T-helper 2 cell treated with Interferon-gamma antibody and Interleukin-4, amounts not matched to agents 5 μg/mL and 100 μg/mL, for 36 hours (primary cell): ENCODE measurements around the gene RGL4.
"Not testable (repeated sequence)": the region's sequence is repeated elsewhere in the genome, so short reads cannot be mapped to it uniquely, and the experiment has no call there.

Source experiments
- DNase-seq: peaks from one replicate; pipeline ENCODE4 v3.0.0; 2021; ENCODE audit warnings: low spot score
- H3K27ac Mint-ChIP-seq: one replicate; pipeline ENCODE4 v1.8.0; 2021; ENCODE audit warnings: mild to moderate bottlenecking, mixed read lengths
- H3K27me3 Mint-ChIP-seq: one replicate; pipeline ENCODE4 v1.8.0; 2021; ENCODE audit warnings: low read depth, mixed read lengths
- H3K36me3 Mint-ChIP-seq: one replicate; pipeline ENCODE4 v1.8.0; 2021; ENCODE audit warnings: low read depth, mixed read lengths
- H3K4me1 Mint-ChIP-seq: one replicate; pipeline ENCODE4 v1.8.0; 2021; ENCODE audit warnings: low read depth, mixed read lengths
- H3K4me3 Mint-ChIP-seq: one replicate; pipeline ENCODE4 v1.8.0; 2022; ENCODE audit warnings: mild to moderate bottlenecking, moderate library complexity, mixed read lengths
- H3K9me3 Mint-ChIP-seq: one replicate; pipeline ENCODE4 v1.8.0; 2021; ENCODE audit warnings: mixed read lengths

Gene RGL4, protein sequence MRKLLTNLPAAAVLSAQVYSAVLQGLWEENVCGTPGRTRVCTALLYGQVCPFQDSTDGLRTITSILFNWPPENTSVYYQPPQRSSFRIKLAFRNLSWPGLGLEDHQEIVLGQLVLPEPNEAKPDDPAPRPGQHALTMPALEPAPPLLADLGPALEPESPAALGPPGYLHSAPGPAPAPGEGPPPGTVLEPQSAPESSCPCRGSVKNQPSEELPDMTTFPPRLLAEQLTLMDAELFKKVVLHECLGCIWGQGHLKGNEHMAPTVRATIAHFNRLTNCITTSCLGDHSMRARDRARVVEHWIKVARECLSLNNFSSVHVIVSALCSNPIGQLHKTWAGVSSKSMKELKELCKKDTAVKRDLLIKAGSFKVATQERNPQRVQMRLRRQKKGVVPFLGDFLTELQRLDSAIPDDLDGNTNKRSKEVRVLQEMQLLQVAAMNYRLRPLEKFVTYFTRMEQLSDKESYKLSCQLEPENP

DNA sequence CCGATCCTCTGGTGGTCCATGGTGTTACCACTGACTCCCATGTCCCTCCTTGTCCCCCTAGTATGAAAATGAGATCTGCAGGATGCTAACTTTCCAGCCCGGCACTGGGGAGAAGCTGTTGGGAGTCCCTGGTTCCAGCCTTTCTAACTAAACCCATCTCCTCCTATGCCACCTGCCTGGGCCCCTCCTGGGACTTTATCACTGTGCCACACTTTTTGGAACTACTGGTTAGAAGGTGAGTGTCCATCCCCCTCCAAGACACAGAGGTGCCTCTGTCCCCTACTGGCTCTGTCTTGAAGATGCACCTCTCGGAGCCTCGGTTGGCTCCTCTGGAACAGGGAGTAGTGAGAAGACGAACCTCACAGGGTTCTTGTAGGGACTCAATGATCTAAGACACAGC, at the start of gene RGL4:
RGL4 (plus strand) TSS at position 301 of the 400 bp plus-strand sequence. CDS start 1,018 bp downstream, outside the sequence.
- no peaks in the 10 kb centered on the region for H3K9me3 Mint-ChIP-seq
- H3K4me1 Mint-ChIP-seq, result peaks cover 12% of the 10 kb centered on the region
- peaks cover 25% of the 10 kb centered on the region for H3K36me3 Mint-ChIP-seq
- no peak within 1 kb of the TSS for H3K4me3 Mint-ChIP-seq
- DNase-seq, result no peak
- H3K27me3 Mint-ChIP-seq, result no peaks in the 10 kb centered on the region
- no peak within 1 kb of the TSS for H3K27ac Mint-ChIP-seq

DNA sequence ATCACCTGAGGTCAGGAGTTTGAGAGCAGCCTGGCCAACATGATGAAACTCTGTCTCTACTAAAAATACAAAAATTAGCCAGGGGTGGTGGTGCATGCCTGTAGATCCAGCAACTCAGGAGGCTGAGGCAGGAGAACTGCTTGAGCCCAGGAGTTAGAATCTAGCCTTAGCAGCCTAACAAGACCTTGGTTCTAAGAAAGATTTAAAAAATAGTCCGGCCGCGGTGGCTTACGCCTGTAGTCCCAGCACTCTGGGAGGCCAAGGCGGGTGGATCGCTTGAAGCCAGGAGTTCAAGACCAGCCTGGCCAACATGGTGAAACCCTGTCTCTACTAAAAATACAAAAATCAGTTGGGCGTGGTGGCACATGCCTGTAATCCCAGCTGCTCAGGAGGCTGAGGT, 44.3 kb upstream of the RGL4 start:
- not testable (repeated sequence) for H3K27ac Mint-ChIP-seq, H3K4me3 Mint-ChIP-seq, H3K9me3 Mint-ChIP-seq, H3K36me3 Mint-ChIP-seq, H3K27me3 Mint-ChIP-seq, DNase-seq, H3K4me1 Mint-ChIP-seq

DNA sequence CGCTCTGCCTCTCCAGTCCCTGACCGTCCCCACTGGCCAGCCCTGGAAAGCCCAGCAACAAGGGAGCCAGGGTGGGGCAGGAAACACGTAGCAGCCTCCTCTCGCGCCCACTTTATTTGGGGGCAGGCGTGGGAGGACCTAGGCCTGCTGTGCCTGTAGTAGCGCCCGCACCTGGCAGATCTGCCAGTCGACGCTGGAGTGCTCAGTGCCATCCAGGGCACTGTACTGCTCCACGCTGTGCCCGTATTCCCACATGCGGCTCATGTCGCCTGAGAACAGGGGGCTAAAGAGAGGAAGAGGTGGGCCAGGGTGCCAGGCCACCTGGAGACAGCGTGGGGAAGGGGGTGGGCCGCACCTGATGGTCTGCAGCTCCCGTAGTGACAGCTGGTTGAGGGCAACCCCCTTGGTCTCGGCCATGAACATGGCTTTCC, 41.7 kb upstream of the RGL4 start:
- H3K9me3 Mint-ChIP-seq, result no peaks in the 10 kb centered on the region
- no peak overlapping the region for H3K27ac Mint-ChIP-seq

DNA sequence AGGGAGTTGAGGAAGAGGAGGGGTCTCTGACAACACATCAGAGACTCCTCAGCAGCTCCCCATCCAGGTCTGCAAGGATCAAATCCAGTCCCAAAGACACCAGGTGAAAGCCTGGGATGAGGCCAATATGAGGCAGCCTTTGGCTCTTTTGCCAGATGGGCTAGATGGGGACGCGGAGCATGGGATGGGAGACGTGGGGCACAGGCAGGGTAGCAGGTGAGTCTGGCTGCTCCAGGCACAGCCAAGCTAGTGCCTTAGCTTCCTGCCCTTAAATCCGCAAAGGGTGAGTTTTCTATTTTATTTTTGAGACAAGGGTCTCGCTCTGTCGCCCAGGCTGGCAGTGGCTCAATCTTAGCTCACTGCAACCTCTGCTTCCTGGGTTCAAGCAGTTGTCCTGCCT, 39.1 kb upstream of the RGL4 start:
- H3K27ac Mint-ChIP-seq, result no peak overlapping the region
- H3K27me3 Mint-ChIP-seq, result no peaks in the 10 kb centered on the region
- H3K36me3 Mint-ChIP-seq, result peaks cover 2% of the 10 kb centered on the region
- no peak overlapping the region for H3K4me3 Mint-ChIP-seq
- no peaks in the 10 kb centered on the region for H3K4me1 Mint-ChIP-seq
- H3K9me3 Mint-ChIP-seq, result no peaks in the 10 kb centered on the region
- DNase-seq, result no peak

More for the DNA sequence above, 41.7 kb upstream of the RGL4 start:
- Mint-ChIP-seq H3K4me3 (no peak overlapping the region), H3K27me3 (no peaks in the 10 kb centered on the region), H3K36me3 (no peaks in the 10 kb centered on the region), H3K4me1 (no peaks in the 10 kb centered on the region)
- no peak for DNase-seq

DNA sequence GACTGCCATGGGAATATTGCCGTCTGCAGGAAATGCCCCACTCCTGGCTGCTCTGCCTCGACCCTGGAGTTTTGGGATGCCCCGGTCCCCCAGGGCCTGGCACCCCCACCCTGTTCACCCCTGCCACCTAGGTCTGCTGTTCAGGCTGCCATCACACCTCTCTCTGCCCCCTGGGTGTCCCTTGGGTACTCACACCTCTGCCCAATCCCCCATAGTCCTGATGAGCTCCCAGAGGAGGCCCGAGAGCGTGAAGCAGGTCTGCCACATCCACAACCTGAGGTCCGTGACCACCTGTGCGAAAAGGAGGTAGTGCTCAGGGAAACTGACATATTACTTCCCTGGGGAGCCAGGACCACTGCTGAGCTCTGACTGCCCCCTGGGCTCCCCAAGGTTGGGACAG, 38.5 kb upstream of the RGL4 start:
- H3K27me3 Mint-ChIP-seq, result no peaks in the 10 kb centered on the region
- H3K4me1 Mint-ChIP-seq, result no peaks in the 10 kb centered on the region
- no peak for DNase-seq
- H3K9me3 Mint-ChIP-seq, result no peaks in the 10 kb centered on the region
- no peak overlapping the region for H3K27ac Mint-ChIP-seq
- no peak overlapping the region for H3K4me3 Mint-ChIP-seq
- H3K36me3 Mint-ChIP-seq, result peaks cover 2% of the 10 kb centered on the region

DNA sequence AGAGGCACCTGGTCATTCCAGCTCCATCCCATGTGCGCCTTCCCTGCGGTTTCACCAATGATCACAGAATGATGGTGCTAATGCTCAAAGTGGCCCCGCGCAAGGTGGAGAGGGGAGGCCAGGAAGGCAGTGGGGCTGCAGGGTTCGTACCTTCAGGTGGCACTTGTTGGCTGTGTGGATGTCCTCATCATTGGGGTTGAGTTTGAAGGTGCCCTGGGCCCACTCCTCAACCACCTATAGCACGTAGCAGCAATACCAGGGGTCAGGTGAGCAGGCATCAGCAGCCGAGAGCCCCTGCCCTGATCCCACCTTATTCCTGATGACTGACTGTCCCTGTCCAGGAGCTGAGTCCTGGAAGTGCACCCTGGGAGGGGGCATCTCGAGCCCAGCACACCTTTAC, 38.1 kb upstream of the RGL4 start:
- Mint-ChIP-seq H3K9me3 (no peaks in the 10 kb centered on the region), H3K27ac (no peak overlapping the region), H3K36me3 (peaks cover 2% of the 10 kb centered on the region), H3K4me3 (no peak overlapping the region), H3K27me3 (no peaks in the 10 kb centered on the region), H3K4me1 (no peaks in the 10 kb centered on the region)
- no peak for DNase-seq

DNA sequence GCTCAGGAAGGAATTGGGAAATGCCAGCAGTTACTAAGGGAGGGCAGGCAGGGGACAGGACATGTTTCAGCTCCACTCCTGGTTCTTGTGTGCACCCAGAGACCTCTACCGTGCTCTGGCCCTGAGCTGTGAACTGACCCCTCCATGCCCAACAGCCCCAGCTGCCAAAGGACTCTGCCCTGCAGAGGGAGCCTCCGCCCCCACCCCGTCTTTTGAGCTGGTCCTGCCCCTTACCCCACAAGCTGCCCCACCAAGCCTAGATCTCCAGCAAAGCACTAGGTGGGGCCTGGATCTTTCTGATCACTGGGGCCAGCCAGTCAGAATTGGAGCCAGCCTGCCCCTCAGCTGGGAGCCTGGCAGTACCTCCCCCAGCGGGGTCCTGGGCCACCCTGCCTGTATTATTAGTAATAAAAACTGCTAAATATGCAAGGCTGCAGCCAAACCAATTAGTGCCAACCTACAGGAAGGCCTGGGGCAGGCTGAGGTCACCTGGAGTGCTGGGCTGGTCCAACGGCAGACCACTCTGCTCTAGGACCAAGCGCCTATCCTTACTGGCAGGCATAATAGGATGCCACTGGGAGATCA, 34.8 kb upstream of the RGL4 start:
- DNase-seq, result no peak
- no peaks in the 10 kb centered on the region for H3K27me3 Mint-ChIP-seq
- H3K9me3 Mint-ChIP-seq, result no peaks in the 10 kb centered on the region
- H3K27ac Mint-ChIP-seq, result no peak overlapping the region
- H3K36me3 Mint-ChIP-seq, result peaks cover 13% of the 10 kb centered on the region
- H3K4me3 Mint-ChIP-seq, result no peak overlapping the region
- H3K4me1 Mint-ChIP-seq, result no peaks in the 10 kb centered on the region

DNA sequence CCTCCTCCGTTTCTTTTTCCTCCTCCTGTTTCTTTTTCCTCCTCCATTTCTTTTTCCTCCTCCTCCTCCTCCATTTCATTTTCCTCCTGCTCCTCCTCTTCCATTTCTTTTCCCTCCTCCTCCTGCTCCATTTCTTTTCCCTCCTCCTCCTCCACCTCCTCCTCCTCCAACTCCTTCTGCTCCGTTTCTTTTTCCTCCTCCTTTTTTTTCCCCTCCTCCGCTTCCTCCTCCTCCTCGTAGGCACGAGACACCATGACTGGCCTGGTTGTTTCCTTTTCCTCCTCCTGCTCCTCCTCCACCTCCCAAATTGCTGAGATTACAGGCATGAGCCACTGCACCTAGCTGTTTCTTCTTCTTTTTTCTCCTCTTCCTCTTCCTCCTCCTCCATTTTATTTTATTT, 33.1 kb upstream of the RGL4 start:
- Mint-ChIP-seq H3K27me3 (no peaks in the 10 kb centered on the region), H3K36me3 (peaks cover 24% of the 10 kb centered on the region), H3K27ac (no peak overlapping the region), H3K4me1 (peaks cover 3% of the 10 kb centered on the region), H3K9me3 (peaks cover 4% of the 10 kb centered on the region), H3K4me3 (no peak overlapping the region)
- DNase-seq, result no peak

DNA sequence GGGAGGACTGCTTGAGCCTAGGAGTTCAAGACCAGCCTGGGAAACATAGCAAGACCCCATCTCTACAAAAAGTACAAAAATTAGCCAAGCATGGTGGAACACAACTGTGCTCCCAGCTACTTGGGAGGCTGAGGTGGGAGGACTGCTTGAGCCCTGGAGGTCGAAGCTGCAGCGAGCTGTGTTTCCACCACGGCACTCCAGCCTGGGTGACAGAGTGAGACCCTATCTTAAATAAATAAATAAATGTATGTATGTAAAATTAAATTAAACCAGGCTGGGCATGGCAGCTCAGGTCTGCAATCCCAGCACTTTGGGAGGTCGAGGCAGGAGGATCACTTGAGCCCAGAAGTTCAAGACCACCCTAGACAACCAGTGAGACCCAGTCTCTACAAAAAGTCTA, 30.4 kb upstream of the RGL4 start:
- H3K27ac Mint-ChIP-seq, DNase-seq, H3K4me3 Mint-ChIP-seq, H3K27me3 Mint-ChIP-seq, H3K9me3 Mint-ChIP-seq, H3K4me1 Mint-ChIP-seq: not testable (repeated sequence)
- peaks cover 32% of the 10 kb centered on the region for H3K36me3 Mint-ChIP-seq

DNA sequence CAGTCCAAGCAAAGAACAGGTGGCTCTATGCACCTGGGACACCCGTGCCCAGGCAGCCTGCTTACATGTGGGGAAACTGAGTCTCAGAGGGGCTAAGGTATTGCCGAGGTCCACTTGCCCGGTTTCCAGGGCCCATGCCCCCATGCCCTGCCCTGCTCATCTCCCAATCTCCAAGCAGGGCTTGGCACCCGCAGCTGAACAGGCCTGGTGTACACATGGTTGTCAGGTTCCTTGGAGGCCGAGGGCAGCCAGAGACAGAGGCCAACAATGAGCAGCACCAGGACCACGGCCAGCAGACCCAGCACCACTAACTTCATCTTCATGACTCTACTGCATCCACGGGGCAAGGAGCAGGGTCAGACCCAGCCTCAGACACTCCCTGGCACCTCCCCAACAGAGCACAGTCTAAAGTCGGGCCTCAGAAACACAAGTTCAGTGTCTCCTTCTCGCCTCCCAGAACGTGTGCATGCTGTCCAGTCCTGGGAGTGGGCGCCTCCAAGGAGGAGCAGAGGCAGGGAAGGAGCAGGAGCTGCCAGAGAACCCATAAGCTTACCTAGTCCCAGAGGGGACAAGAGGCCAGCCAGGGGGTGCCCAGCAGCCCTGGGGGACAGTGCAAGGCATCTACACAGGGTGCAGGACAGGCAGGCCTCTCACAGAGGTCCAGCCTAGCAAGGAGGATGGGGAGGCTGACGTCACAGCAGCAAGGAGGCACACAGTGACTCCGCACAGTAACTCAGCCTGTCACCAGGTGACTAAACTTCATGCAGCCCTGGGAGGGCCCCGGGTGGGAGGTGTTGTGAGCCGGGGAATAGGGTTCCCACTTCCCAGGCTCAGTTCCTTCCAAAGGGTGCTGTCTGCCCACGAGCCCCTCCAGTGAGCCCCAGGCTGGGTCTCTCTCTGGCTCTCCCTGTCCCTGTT, 20.2 kb upstream of the RGL4 start:
- H3K27me3 Mint-ChIP-seq, result no peaks in the 10 kb centered on the region
- H3K27ac Mint-ChIP-seq, result no peak overlapping the region
- no peak overlapping the region for H3K4me3 Mint-ChIP-seq
- no peak for DNase-seq
- H3K4me1 Mint-ChIP-seq, result peaks cover 9% of the 10 kb centered on the region
- no peaks in the 10 kb centered on the region for H3K9me3 Mint-ChIP-seq
- peaks cover 12% of the 10 kb centered on the region for H3K36me3 Mint-ChIP-seq

DNA sequence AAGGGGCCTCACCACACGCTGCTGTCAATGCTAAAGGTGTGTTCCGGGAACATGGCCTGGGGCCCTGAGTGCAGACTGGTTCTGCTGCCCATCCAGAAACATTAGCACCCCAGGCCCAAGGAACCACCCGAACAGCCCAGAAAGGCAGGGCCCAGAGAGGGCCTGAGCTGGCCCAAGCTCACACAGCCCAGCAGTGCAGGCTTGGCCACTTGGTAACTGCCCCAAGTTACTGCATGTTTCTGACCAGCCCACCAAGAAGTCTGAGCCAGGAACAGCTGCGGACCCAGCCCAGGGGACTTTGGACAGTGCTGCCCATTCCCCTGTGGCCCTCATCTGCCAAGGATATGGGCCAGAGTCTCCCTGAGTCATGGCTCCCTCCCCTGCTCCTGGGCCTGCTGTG, 19.4 kb upstream of the RGL4 start:
- not testable (repeated sequence) for DNase-seq, H3K9me3 Mint-ChIP-seq, H3K27ac Mint-ChIP-seq, H3K4me3 Mint-ChIP-seq, H3K27me3 Mint-ChIP-seq
- H3K4me1 Mint-ChIP-seq, result peaks cover 10% of the 10 kb centered on the region
- H3K36me3 Mint-ChIP-seq, result peaks cover 11% of the 10 kb centered on the region

DNA sequence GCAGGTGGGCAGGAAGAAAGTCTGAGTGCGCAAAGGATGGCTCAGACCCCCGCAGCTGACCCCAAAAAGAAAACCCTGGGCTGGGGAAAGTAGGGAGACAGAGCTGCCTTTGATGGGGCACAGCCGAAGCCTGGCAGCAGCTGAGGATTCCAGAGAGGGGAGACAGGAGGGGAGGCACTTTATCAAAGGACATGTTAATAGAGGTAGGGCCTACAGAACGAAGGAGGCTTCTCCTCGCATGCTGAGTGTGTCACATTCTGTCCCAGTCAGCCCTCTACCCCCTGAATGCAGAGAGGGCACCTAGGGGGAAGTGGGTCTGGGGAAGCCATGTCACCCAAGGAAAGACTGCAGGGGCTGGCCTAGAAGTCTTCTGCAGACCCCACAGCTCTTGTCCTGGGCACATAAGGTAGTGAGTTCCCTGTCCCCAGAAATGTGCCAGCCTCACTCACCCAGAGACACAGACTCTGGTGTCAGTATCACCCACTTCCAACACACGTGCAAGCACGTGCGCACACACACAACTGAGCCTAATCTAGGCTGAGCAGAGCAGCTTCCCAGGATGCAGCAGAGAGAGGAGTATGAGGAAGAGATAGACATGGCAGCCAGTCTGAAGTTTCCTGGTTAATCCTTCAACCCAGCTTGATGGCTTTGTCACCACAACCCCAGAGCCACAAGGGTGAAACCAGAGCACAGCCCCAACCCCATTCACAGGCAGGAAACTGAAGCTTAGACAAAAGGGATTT, 18.3 kb upstream of the RGL4 start:
- not testable (repeated sequence) for H3K27me3 Mint-ChIP-seq, H3K9me3 Mint-ChIP-seq, H3K27ac Mint-ChIP-seq, H3K36me3 Mint-ChIP-seq, H3K4me3 Mint-ChIP-seq, DNase-seq
- peaks cover 14% of the 10 kb centered on the region for H3K4me1 Mint-ChIP-seq

DNA sequence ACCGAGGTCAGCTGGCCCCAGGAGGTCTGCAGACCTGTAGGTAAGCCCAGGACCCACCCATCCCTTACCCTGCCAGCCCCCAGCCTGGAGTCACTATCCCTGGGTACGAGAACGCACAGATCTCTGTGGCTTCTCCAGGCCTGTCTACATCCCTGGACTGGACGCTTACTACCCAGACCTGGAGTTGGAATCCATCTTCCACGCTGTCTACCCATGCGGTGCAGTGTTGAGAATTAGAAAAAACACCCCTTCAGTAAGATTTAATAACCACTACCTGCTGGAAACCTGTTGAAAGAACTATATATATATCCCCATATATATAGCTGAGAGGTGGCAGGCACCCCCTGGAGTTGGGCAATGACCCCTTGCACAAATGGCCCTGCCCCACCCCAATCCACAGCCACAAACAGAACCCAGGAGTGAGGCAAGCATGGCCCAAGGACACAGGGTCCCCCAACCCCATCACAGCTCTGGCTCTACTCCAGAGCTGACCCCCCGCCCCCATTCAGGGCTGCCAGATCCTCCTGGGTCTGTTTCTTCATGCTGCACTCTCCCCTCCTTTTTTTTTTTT, 17.7 kb upstream of the RGL4 start:
- peaks cover 14% of the 10 kb centered on the region for H3K4me1 Mint-ChIP-seq
- no peaks in the 10 kb centered on the region for H3K9me3 Mint-ChIP-seq
- H3K27me3 Mint-ChIP-seq, result no peaks in the 10 kb centered on the region
- H3K4me3 Mint-ChIP-seq, result no peak overlapping the region
- H3K36me3 Mint-ChIP-seq, result peaks cover 4% of the 10 kb centered on the region
- DNase-seq, result no peak
- no peak overlapping the region for H3K27ac Mint-ChIP-seq
